Measurements from ENCODE around the gene RIF1.

Gene RIF1

DNA sequence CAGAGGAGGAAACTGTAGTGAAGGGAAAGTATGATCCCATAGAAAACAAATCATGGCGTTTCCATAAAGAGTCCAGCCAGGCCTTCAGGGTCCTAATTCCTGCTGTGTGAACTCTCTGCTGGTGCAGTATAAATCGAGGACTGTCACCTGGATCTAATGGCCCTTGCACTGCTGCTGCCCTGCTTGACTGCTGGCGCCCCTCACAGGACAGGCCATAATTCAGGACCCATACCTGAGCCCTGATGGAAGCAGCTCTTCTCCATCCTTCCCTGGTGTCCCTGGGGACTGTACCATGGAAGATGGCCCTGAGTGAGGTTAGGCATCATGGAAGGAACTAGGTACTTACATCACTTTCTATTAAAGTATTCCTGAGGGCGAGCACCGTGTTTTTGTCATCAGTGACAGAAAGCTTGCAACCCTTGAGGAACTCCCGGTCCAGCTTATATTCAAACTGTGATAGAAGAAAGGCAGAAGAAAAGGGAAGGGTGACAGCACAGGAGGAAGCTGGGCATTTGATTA is 116.9 kb downstream of the RIF1 start:
- no peak for DNase-seq
